Right atrium auricular region (tissue), 2 donors: Measurements from ENCODE around the gene MT1HL1. TPM values are rescaled to one million over a fixed set of nuclear protein-coding genes. Genes with fewer than 3 reads are reported as not detected.
A peak's percentile ranks its signal among the peaks of the same experiment; 100 is the strongest.

ENCODE experiments used
- DNase-seq: peaks from one replicate; pipeline ENCODE4 v3.0.0-alpha.2; 2019; ENCODE audit warnings: low spot score
- H3K27ac ChIP-seq, 2 donors: fragments of 200-600 bp; sonication (generic); 1 replicate in 1 of 2; 2 replicates in 1 of 2; pipeline ENCODE4 v1.5.1; 2016 to 2019
- H3K27me3 ChIP-seq, 2 donors: fragments of 200-600 bp; sonication (generic); one replicate each; pipeline versions ENCODE4 v1.5.1 to v1.6.0; 2017 to 2019
- H3K36me3 ChIP-seq: fragments of 200-600 bp; sonication (generic); one replicate; pipeline ENCODE4 v1.5.1; 2016
- H3K4me1 ChIP-seq, 2 donors: fragments of 200-600 bp; sonication (generic); one replicate each; pipeline versions ENCODE4 v1.5.1 to v1.6.0; 2017 to 2019
- H3K4me3 ChIP-seq, 2 donors: fragments of 200-600 bp; sonication (generic); 1 replicate in 1 of 2; 2 replicates in 1 of 2; pipeline ENCODE4 v1.5.1; 2017 to 2019; ENCODE audit warnings: mild to moderate bottlenecking in 1 of 2, moderate library complexity in 1 of 2
- H3K9me3 ChIP-seq, 2 donors: fragments of 200-600 bp; sonication (generic); one replicate each; pipeline ENCODE4 v1.5.1; 2019
- CTCF ChIP-seq, 2 donors: fragments of 200-600 bp; sonication (generic); IDR thresholded peaks; one replicate each; pipeline ENCODE4 v1.5.1; 2019; ENCODE audit warnings: antibody characterized with exemption in 2 of 2
- total RNA-seq, 2 donors: library from RNA; depleted of rRNA; stranded (reverse); fragments of >200 nt; gene quantifications; one replicate each; pipeline ENCODE4 v1.1.0, GENCODE V29; 2016

The MT1HL1 gene
- total RNA-seq, 2 donors from 2014 or later = not detected

- Histone ChIP-seq H3K36me3 (no peaks in the 10 kb centered on the region), H3K4me3 (peak overlapping the region; percentile 21 to 22), H3K9me3 (no peaks in the 10 kb centered on the region), H3K4me1 (peaks cover 0 to 10% of the 10 kb centered on the region in 2 donors), H3K27ac (peak overlapping the region; percentile 88 to 96), H3K27me3 (no peaks in the 10 kb centered on the region)
- peak; percentile 67 for DNase-seq
- TF ChIP-seq CTCF (IDR thresholded peaks at IDR 0.05) = no peak
Measured at GRCh38 chr1:236997882-236998281, 6.4 kb downstream of the MT1HL1 start.

GRCh38 chr1:236997361-236997760 lies 6.9 kb downstream of the MT1HL1 start:
- DNase-seq = peak; percentile 77
- H3K9me3 ChIP-seq = no peaks in the 10 kb centered on the region
- TF ChIP-seq CTCF (IDR thresholded peaks at IDR 0.05) = no peak
- H3K27me3 ChIP-seq = no peaks in the 10 kb centered on the region
- no peak overlapping the region for H3K4me3 ChIP-seq
- no peaks in the 10 kb centered on the region for H3K36me3 ChIP-seq
- peaks cover 0 to 10% of the 10 kb centered on the region in 2 donors for H3K4me1 ChIP-seq
- H3K27ac ChIP-seq = peak overlapping the region; percentile 88 to 96

GRCh38 chr1:236994450-236994849 lies 9.8 kb downstream of the MT1HL1 start:
- no peak for DNase-seq
- Histone ChIP-seq H3K4me1 (peaks cover 0 to 10% of the 10 kb centered on the region in 2 donors), H3K27me3 (no peaks in the 10 kb centered on the region), H3K27ac (no peak overlapping the region), H3K9me3 (peaks cover 0 to 11% of the 10 kb centered on the region in 2 donors), H3K36me3 (no peaks in the 10 kb centered on the region), H3K4me3 (no peak overlapping the region)
- TF ChIP-seq CTCF (IDR thresholded peaks at IDR 0.05) = no peak

- no peak for DNase-seq
- peak overlapping the region; percentile 0 to 36 for H3K27ac ChIP-seq
- TF ChIP-seq CTCF (IDR thresholded peaks at IDR 0.05) = no peak
- no peaks in the 10 kb centered on the region for H3K27me3 ChIP-seq
- peaks cover 0 to 4% of the 10 kb centered on the region in 2 donors for H3K4me1 ChIP-seq
- peaks cover 0 to 17% of the 10 kb centered on the region in 2 donors for H3K9me3 ChIP-seq
- H3K4me3 ChIP-seq = no peak overlapping the region
- H3K36me3 ChIP-seq = no peaks in the 10 kb centered on the region
Measured at GRCh38 chr1:236992449-236992848, 11.8 kb downstream of the MT1HL1 start.

GRCh38 chr1:236990052-236990445 lies 14.2 kb downstream of the MT1HL1 start:
- Histone ChIP-seq H3K27ac (no peak overlapping the region), H3K9me3 (peaks cover 0 to 17% of the 10 kb centered on the region in 2 donors), H3K4me3 (no peak overlapping the region), H3K4me1 (no peaks in the 10 kb centered on the region), H3K36me3 (no peaks in the 10 kb centered on the region), H3K27me3 (no peaks in the 10 kb centered on the region)
- no peak for DNase-seq
- no peak for TF ChIP-seq CTCF (IDR thresholded peaks at IDR 0.05)
